GM23248 (cell line): ENCODE results near the gene DMRTC1. TPM values are rescaled to one million over a fixed set of nuclear protein-coding genes. Genes with fewer than 3 reads are reported as not detected.
"Not testable (repeated sequence)": the region's sequence is repeated elsewhere in the genome, so short reads cannot be mapped to it uniquely, and the experiment has no call there.

Experiments used
- DNase-seq: peaks from one replicate; pipeline ENCODE4 v3.0.0-alpha.2; 2015
- H2AFZ ChIP-seq: fragments of 200-600 bp; sonication (generic); 2 replicates; pipeline ENCODE4 v1.6.1; 2016; ENCODE audit warnings: antibody characterized with exemption
- H3F3A ChIP-seq: fragments of 200-600 bp; sonication (generic); 2 replicates; pipeline ENCODE4 v1.6.1; 2016; ENCODE audit warnings: mild to moderate bottlenecking, antibody characterized with exemption, mixed run types; ENCODE audit not compliant: insufficient read depth
- H3K27ac ChIP-seq: fragments of 200-600 bp; sonication (generic); 2 replicates; pipeline ENCODE4 v1.5.1; 2016; ENCODE audit warnings: mild to moderate bottlenecking
- H3K27me3 ChIP-seq: fragments of 200-600 bp; sonication (generic); replicated peaks from 2 replicates; pipeline ENCODE4 v1.6.1; 2016; ENCODE audit warnings: mild to moderate bottlenecking; ENCODE audit not compliant: insufficient read depth
- H3K36me3 ChIP-seq: fragments of 200-600 bp; sonication (generic); 2 replicates; pipeline ENCODE4 v1.6.1; 2016; ENCODE audit warnings: low read depth, mild to moderate bottlenecking
- H3K4me1 ChIP-seq: fragments of 200-600 bp; sonication (generic); 2 replicates; pipeline ENCODE4 v1.6.1; 2016; ENCODE audit warnings: mild to moderate bottlenecking; ENCODE audit not compliant: insufficient read depth
- H3K4me2 ChIP-seq: fragments of 200-600 bp; sonication (generic); one replicate; pipeline ENCODE4 v1.6.1; 2016; ENCODE audit warnings: mild to moderate bottlenecking; ENCODE audit not compliant: unreplicated experiment
- H3K4me3 ChIP-seq: fragments of 200-600 bp; sonication (generic); 2 replicates; pipeline ENCODE4 v1.5.1; 2016; ENCODE audit warnings: mild to moderate bottlenecking
- H3K79me2 ChIP-seq: fragments of 200-600 bp; sonication (generic); 2 replicates; pipeline ENCODE4 v1.6.1; 2016; ENCODE audit warnings: mild to moderate bottlenecking; ENCODE audit not compliant: insufficient read depth
- H3K9ac ChIP-seq: fragments of 200-600 bp; sonication (generic); 2 replicates; pipeline ENCODE4 v1.6.1; 2016; ENCODE audit warnings: mild to moderate bottlenecking
- H3K9me2 ChIP-seq: fragments of 200-600 bp; sonication (generic); 2 replicates; pipeline ENCODE4 v1.6.1; 2016; ENCODE audit warnings: mixed run types, mild to moderate bottlenecking, moderate library complexity; ENCODE audit not compliant: insufficient read depth
- H3K9me3 ChIP-seq: fragments of 200-600 bp; sonication (generic); one replicate; pipeline ENCODE4 v1.6.1; 2017; ENCODE audit warnings: low read depth
- H4K20me1 ChIP-seq: fragments of 200-600 bp; sonication (generic); 2 replicates; pipeline ENCODE4 v1.6.0; 2016; ENCODE audit not compliant: insufficient read depth
- WGBS, 2 experiments: methylation state at CpG; one replicate each; pipeline ENCODE4 v1.1.6; 2015 to 2017; ENCODE audit warnings: low lambda C conversion rate in 2 of 2, low coverage in 1 of 2; ENCODE audit errors: missing lambda C conversion rate in 2 of 2; 5-methylcytosine and 5-hydroxymethylcytosine counted together
- in situ Hi-C: fragments of 300-500 bp; cut with MboI; formaldehyde crosslinking; loops from 2 replicates; pipeline ENCODE4 v1.15.0; 2020
- polyA plus RNA-seq: library from polyadenylated mRNA; unstranded; fragments of >200 nt; fragmentation: Nextera tagmentation; extraction: Ambion mirVana; gene quantifications from 2 replicates; pipeline ENCODE4 v1.2.1, GENCODE V29; 2016
- total RNA-seq: library from RNA; depleted of rRNA; stranded (reverse); fragments of >200 nt; shearing (Covaris generic); gene quantifications from 2 replicates; pipeline ENCODE4 v1.2.3, GENCODE V29; 2014; rRNA removed

The DMRTC1 gene
- total RNA-seq (not detected in 2 replicates), polyA plus RNA-seq (not detected in 2 replicates)

GRCh38 chrX:72943819-72944169 lies at the start of gene DMRTC1:
TSS of gene DMRTC1 (minus strand) at chrX:72943837. CDS start at chrX:72875694, 68,143 bp downstream.
- H3K9ac ChIP-seq, H3K4me3 ChIP-seq, H3K27me3 ChIP-seq, H3K4me1 ChIP-seq, H3F3A ChIP-seq, H3K79me2 ChIP-seq, H3K9me2 ChIP-seq, DNase-seq, H2AFZ ChIP-seq, H3K9me3 ChIP-seq, in situ Hi-C loops, H3K27ac ChIP-seq, H4K20me1 ChIP-seq, H3K4me2 ChIP-seq, H3K36me3 ChIP-seq: not testable (repeated sequence)
- no CpG with 5 or more reads among the region's 15 CpGs for WGBS, 2 experiments

GRCh38 chrX:72980894-72981469 lies 37.3 kb upstream of the DMRTC1 start:
- H3K4me2 ChIP-seq, H4K20me1 ChIP-seq, in situ Hi-C loops, H3K27me3 ChIP-seq, H3K27ac ChIP-seq, H3K9ac ChIP-seq, H3F3A ChIP-seq, H2AFZ ChIP-seq, H3K4me3 ChIP-seq, H3K9me2 ChIP-seq, H3K4me1 ChIP-seq, H3K79me2 ChIP-seq, H3K9me3 ChIP-seq, H3K36me3 ChIP-seq, DNase-seq: not testable (repeated sequence)
- 4 to 6% methylated on average over 3 to 5 of the region's 5 CpGs for WGBS, 2 experiments

- in situ Hi-C loops: not testable (repeated sequence)
These were observed 31.2 kb upstream of the DMRTC1 start for GRCh38 chrX:72974885-72975284.

GRCh38 chrX:72971859-72972258 lies 28.2 kb upstream of the DMRTC1 start:
- H3F3A ChIP-seq, H3K27ac ChIP-seq, H3K27me3 ChIP-seq, DNase-seq, in situ Hi-C loops, H3K4me3 ChIP-seq, H3K4me1 ChIP-seq, H3K79me2 ChIP-seq, H2AFZ ChIP-seq, H3K4me2 ChIP-seq, H3K9ac ChIP-seq, H3K9me3 ChIP-seq, H3K9me2 ChIP-seq, H4K20me1 ChIP-seq, H3K36me3 ChIP-seq: not testable (repeated sequence)
- no CpG with 5 or more reads among the region's 5 CpGs for WGBS, 2 experiments

More at GRCh38 chrX:72974885-72975284, 31.2 kb upstream of the DMRTC1 start:
- H3K27me3 ChIP-seq, DNase-seq, H3F3A ChIP-seq, H3K4me2 ChIP-seq, H3K79me2 ChIP-seq, H3K36me3 ChIP-seq, H4K20me1 ChIP-seq, H3K4me3 ChIP-seq, H3K9me2 ChIP-seq, H3K9ac ChIP-seq, H3K9me3 ChIP-seq, H3K4me1 ChIP-seq, H2AFZ ChIP-seq, H3K27ac ChIP-seq: not testable (repeated sequence)
- no CpG with 5 or more reads among the region's 7 CpGs for WGBS, 2 experiments

- no CpG with 5 or more reads among the region's 9 CpGs for WGBS, 2 experiments
- H3K4me1 ChIP-seq, H3K27me3 ChIP-seq, H3K27ac ChIP-seq, H2AFZ ChIP-seq, H3K79me2 ChIP-seq, H3K9me2 ChIP-seq, H3K4me3 ChIP-seq, H4K20me1 ChIP-seq, H3K4me2 ChIP-seq, H3F3A ChIP-seq, H3K9me3 ChIP-seq, in situ Hi-C loops, DNase-seq, H3K9ac ChIP-seq, H3K36me3 ChIP-seq: not testable (repeated sequence)
These were observed 16.3 kb upstream of the DMRTC1 start for GRCh38 chrX:72959971-72960370.

GRCh38 chrX:72943035-72943818 lies 410 bp downstream of the DMRTC1 start:
- H3K27me3 ChIP-seq, H3K27ac ChIP-seq, H3F3A ChIP-seq, H3K4me1 ChIP-seq, H3K4me2 ChIP-seq, DNase-seq, in situ Hi-C loops, H3K4me3 ChIP-seq, H3K9ac ChIP-seq, H3K9me3 ChIP-seq, H3K9me2 ChIP-seq, H4K20me1 ChIP-seq, H3K79me2 ChIP-seq, H3K36me3 ChIP-seq, H2AFZ ChIP-seq: not testable (repeated sequence)
- no CpG with 5 or more reads among the region's 44 CpGs for WGBS, 2 experiments

- in situ Hi-C loops, H2AFZ ChIP-seq, H3K9me3 ChIP-seq, H3K36me3 ChIP-seq, H3K79me2 ChIP-seq, H3K4me1 ChIP-seq, H3K9ac ChIP-seq, H3K4me2 ChIP-seq, H4K20me1 ChIP-seq, DNase-seq, H3F3A ChIP-seq, H3K27me3 ChIP-seq, H3K9me2 ChIP-seq, H3K4me3 ChIP-seq, H3K27ac ChIP-seq: not testable (repeated sequence)
- no CpG with 5 or more reads among the region's 6 CpGs for whole genome bisulfite sequencing, 2 experiments
These were observed 1.4 kb downstream of the DMRTC1 start for GRCh38 chrX:72942272-72942671.
